HG03469 (cell line): ENCODE measurements around the gene HOXA6.

Experiments
- ATAC-seq: cut with Tn5 transposase; IDR thresholded peaks from one replicate; pipeline ENCODE4 v1.9.1; 2021; ENCODE audit warnings: mild to moderate bottlenecking, moderate library complexity, moderate number of reproducible peaks; ENCODE audit not compliant: unreplicated experiment

Gene HOXA6

GRCh38 chr7:27147199-27148030 lies at the start of gene HOXA6:
Gene HOXA6, minus strand, starts transcription at chr7:27147774. Its CDS starts 25 bp downstream, at chr7:27147749.
- no peak for ATAC-seq

DNA sequence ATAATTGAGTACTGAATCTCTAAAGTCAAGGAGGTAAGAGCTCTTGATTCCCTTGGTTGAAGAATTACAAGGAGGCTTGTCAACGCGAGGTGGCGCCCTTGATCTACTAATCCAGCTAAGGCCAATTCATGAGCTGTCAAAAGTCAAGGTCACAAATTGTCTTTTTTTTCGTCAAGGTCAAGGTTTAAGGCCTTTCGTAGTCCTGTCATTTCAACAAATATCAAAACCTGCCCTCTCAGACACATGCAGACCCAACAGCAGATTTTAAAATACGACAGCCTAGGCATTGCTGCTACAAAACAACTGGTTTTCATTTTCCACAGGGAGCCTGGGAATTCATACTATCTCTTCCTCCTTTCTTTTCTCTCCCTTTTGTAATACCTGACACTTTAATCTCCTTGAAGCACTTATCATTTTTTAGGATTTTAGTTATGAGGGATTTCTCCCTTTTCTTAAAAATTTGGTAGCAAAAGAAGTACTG lies 48.8 kb upstream of the HOXA6 start:
- ATAC-seq: no peak

GRCh38 chr7:27194686-27195379 lies 47.3 kb upstream of the HOXA6 start:
- ATAC-seq: no peak

GRCh38 chr7:27194002-27194352 lies 46.4 kb upstream of the HOXA6 start:
- no peak for ATAC-seq

DNA sequence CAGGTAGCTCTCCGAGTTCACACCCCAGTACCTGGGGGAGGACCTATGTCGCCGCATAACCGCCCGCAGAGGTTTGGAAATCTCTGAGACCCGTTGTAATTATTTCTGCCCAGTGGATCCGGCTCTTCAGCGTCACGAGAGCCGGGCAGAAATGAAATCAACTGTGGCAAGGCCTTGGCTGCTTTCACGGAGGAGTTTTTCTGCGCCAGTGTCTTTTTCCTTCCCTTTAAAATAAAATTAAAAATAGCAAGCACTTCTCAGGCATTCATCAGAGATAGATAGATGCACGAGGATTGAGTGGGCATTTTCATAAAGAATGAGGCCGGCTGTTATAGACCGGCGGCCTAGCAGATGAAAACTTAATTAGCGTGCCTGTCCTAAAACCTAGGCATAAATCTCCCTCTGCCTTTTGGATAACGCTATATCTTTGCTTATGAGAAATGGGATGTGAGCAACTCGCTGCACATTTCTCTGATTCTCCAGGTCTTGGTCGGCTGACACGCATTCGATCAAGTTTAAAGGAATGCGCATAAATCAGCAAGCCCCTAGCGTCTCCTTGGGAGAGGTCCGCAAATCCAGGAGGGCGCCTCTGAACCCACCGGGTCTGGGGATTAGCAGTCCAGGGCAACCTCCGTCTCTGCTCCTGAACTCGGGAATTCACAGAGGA lies 45.9 kb upstream of the HOXA6 start:
- ATAC-seq: no peak

GRCh38 chr7:27192546-27193334 lies 45.2 kb upstream of the HOXA6 start:
- ATAC-seq: no peak

DNA sequence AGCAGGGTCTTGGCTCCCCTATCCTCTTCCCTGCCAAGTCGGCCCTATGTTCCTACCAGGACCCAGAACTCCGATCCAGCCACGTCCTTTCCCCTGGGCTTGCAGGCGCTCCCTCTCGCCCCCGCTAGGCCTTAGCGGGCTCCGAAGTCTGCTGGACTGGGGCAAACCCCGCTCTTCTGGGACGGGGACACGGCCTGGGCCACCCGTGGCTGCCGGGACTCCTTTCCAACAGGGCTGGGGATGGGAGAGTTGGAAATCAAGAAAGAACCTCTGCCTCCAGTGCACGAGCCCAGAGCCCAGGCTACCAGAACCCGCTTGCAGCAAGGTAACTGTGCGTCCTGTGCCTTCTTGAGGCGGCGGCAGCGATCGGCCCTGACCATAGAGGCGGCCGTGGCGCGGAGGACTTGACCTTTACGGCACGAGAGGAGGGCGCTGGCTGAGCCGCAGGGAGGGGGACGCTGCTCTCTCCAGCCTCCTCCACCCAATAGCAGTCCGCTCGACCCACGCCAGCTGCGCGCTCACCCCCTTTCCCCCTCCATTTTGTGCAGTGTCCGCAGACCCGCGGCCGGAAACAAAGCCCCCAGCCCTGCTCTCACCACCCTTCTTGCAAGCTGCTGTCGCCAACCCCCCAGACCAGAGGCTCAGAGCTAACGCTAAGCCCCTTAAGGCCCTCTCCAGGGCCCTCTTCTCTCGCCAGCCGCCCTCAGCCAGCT lies 44.4 kb upstream of the HOXA6 start:
- ATAC-seq: no peak

DNA sequence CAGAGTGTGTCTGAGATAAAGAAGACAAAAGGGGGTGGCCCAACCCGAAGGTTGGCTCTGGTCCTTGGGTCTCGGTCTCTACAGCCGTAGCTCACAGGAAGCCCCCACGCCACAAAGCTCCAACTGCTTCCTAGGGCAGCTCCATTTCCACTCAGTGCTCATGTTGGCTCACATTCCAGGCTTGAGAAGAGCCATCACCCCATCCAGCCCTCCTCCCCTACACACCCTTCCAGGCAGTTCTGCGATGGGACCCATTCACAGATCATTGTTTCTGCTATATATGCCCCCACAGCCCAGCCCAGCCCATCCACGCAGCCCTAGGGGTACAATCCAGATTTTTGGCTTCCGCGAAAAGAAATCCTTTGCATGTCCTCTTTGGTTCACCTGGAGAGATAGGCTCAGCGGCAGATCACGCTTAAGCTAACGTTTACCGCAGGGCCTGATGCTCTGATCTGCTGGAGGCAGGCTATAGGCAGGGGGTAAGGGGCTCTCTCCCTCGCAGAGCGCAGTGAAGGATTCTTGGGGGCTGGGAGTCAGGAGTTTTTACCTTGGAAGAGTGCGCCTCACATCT lies 43.7 kb upstream of the HOXA6 start:
- ATAC-seq: no peak

DNA sequence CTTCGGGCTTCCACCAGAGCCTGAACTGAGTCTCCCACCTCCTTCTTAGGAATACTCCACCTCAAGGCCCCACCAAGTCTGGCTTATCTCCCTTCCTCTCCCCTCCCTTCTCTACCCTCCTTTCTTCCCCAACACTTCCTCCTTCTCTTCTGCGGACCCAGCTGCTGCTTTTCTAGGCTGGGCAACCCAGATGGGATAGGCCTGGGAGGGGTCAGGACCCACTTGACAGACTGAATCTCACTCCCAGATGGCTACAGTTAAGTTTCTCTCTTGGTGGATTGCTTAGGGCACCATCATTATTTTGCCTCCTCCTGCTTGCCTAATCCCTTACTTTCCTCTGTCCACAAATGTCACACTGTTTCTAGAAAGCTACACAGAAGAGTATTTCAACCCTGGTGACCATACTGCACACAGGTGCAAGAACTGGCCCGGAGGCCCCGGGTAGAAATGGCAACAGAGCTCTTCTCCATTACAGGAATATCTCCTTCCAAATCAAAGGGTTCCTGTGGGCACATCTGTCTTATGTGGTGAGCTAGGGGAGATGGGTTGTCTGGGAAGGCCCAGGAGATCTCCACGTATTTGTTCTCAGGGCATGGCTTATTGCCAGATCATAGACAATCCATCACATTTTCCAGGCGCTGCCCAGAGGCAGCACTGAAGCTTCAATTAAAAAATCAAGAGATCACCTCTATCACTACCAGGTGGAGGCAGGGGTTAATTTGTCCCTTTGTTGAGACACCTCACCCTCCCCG lies 42.6 kb upstream of the HOXA6 start:
- no peak for ATAC-seq

- no peak for ATAC-seq
Measured at GRCh38 chr7:27189295-27189996, 41.9 kb upstream of the HOXA6 start.

DNA sequence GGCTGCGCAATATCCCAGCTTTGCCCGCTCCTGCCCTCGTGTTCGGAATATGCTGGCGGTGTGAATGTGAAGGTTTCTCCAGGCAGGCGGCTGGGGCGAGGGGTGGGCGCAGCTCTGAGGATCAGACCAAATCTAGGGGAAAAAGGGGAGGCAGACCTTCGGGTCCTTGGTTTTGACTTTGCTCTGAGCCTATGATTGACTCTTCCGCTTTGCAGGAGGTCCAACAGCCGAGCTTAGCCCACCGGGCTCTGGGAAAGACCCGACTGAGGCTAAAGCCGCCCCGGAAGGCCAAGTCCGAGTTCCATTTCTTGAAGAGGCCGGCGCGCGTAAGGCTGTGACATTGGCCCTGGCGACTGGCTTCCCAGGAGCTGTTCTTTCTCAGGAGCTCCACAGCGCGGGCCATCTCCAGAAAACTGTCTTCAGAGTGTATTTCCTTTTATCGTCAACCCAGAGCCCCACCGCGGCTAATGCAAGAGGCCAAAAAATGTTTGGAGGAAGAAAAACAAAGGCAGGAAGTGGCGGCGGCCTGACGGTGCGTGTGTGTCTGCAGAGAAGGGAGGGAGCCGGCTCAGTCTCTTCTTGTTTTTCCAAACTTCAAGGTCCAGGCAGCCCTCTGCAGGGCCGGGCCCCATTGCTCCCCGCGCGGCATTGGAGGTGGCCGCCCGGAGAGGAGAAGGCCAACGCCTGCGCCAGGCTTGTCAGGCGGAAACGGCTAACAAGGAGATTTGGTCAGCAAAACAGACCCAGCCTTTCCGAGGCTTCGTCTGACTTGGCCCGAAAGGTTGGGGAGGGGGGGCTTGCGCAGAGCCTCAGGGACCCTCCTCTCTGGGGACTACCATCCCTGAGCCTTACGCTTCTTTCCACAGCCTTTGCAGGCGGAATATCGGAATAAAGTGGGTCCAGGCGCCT lies 41.1 kb upstream of the HOXA6 start:
- no peak for ATAC-seq

DNA sequence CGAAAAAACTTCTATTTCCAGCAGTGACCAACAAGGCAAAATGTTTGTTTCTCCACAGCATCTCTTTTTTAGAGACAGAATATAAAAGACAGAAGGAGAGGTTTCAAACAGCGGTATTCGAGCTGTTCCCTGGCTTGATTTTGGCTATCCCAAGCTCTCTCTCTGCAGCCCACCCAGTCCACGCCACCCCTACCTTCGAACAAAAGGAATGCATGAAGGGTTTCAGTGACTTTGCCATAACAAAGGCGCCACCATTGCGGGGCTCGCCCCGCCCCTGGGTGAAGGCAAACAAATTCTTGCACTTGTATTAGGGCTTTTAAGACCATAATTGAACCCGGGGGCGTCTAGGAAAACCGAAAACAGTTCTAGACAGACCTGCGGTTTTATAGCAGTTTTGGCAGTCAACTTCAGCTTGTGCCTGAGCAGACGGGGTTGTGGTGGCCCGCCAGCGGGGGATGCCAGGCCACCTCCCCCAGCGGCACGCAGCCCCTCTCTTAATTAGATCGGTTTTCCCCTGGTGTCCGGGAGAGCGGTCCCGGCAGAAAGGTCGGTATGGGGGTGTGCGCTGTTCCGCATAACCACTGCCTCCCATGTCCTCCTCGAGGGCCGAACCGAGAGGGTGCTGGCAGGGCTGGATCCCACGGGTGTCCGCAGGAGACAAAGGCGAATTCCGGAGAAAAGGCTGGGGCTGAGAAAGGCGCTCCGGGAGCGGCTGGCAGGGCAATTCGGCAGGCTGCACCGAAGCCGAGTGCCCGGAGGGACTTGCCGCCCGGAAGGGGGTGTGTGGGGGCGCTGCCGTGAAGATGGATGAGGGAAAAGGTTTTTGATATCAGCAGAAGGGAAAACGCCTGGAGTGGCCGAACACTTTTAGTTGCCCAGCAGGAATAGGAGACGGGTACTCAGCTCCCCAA lies 40.2 kb upstream of the HOXA6 start:
- no peak for ATAC-seq

DNA sequence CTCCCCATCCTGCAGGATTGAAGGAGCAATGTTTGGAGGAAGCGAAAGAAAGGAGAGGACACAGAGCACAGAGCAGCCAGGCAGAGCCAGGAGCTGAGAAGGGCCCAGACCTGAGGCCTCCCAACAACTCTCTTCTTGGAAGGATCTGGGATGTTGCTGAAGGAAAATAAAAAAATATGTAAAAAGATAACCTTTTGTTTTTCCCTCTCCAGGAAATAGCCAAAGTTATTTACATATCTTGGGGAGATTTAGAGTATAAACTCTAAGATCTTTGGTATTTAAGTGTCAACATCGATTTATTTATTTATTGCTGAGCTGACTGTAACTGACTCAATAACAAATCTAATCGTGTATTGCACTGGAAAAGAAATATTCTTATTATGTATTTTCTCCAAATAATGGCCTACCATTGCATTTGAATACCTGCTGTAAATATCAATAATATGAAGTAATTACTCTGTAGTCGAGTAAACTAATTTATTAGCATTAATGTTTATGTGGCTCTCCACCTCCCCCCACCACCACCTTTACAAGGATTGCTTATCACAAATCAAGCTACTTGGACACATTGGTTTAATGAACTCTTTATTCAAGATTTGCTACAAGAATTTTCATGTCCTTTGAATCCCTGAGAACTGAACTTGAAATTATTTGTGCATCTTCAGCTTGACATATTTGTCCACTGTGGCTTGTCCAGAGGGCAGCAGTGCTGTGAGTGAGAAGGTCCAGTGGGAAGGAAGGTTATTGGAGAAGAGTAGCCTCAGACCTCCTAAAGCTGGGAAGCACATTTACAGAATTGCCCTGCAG lies 39.3 kb upstream of the HOXA6 start:
- no peak for ATAC-seq

DNA sequence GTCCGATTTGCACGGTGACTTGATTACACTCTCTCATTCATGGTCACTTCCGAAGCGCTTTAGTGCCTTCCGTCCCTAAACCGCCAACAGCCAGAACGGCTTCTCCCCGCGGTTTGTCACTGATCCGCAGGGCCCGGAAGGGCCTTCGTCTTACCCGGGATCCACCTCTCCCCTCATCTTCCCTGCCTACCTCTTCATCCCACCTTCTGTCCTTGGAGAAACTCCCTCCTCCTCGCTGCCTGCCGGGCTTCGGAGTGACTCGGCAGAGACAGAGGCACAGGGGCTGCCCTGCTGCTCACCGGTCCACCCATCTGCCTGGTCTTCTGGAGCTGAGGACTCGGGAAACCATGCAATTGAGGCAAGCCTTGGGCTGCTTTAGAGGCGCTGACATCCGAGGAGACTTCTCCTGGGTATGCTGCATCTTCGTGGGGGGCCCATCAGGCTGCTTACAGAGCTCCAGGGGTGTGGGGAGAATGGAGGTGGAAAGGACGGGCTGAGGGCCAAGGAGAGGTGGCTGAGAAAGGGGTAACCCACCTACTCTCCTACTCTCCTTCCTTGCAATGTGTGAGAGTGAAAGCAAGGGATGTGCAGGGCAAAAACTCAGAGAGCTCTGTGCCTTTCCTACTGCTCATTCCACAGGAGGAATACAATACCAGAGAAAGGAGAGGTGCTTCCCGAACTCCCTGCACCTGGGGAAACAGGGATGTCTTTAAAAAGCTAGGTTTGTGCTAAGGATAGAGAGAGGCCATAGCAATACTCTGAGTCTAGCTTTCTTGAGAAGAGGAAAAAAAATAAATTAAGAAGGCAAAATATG lies 38.5 kb upstream of the HOXA6 start:
- ATAC-seq: no peak
